ENCODE data around the gene GALNT11. TPM values are rescaled to one million over a fixed set of nuclear protein-coding genes. Genes with fewer than 3 reads are reported as not detected.
"Not testable (repeated sequence)": the region's sequence is repeated elsewhere in the genome, so short reads cannot be mapped to it uniquely, and the experiment has no call there.

GALNT11 gene
- total RNA-seq, 1 experiment from 2014 or later = 21.6 TPM

DNA sequence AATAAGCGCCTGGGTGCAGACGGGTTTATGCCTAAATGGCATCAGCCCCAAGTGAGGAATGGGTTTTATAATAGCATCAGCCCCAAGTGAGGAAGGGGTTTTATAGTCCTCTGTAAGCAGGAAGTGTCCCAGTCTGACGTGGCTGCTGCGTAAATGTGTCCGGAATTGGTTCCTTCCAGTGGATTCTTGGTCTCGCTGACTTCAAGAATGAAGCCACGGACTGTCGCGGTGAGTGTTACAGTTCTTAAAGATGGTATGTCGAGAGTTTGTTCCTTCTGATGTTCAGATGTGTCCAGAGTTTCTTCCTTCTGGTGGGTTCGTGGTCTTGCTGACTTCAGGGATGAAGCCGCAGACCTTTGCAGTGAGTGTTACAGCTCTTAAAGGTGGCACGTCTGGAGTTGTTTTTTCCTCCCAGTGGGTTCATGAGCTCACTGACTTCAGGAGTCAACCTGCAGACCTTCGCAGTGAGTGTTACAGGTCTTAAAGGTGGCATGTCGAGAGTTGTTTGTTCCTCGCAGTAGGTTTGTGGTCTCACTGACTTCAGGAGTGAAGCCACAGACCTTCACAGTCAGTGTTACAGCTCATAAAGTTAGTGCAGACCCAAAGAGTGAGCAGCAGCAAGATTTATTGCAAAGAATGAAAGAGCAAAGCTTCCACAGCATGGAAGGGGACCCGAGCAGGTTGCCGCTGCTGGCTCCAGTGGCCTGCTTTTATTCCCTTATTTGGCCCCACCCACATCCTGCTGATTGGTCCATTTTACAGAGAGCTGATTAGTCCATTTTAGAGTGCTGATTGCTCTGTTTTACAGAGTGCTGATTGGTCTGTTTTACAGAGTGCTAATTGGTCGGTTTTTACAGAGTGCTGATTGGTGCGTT is 2.3 kb downstream of the GALNT11 start:
- DNase-seq (ENCODE audit: low spot score) = not testable (repeated sequence)

DNA sequence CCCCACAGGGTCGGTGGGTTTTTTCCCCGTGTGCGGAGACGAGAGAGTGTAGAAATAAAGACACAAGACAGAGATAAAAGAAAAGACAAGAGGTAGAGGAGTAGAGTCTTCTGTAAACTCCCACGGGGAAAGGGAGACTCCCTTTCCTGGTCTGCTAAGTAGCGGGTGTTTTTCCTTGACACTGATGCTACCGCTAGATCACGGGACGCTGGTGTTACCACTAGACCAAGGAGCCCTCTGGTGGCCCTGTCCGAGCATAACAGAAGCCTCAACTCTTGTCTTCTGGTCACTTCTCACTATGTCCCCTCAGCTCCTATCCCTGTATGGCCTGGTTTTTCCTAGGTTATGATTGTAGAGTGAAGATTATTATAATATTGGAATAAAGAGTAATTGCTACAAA is 4.6 kb downstream of the GALNT11 start:
- DNase-seq (ENCODE audit: low spot score) = peak; percentile 86

DNA sequence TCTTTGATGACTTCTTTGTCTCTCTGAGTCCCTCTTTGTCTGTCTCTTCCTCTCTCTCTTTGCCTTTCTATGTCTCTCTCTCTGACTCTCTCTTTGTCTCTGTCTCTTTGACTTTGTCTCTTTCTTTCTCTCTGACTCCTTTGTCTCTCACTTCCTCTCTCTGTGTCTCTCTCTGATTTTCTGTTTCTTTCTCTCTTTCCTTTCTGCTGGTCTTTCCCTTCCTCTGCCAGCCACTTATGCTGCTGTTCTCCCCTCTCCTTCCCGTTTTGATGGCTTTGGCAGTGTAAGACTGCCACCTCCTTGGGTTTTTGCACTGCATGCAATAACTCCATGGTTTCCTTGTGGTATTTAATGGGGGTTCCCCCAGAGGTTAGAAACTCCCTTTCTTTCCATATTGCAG is 5.2 kb downstream of the GALNT11 start:
- DNase-seq (ENCODE audit: low spot score) = not testable (repeated sequence)

DNA sequence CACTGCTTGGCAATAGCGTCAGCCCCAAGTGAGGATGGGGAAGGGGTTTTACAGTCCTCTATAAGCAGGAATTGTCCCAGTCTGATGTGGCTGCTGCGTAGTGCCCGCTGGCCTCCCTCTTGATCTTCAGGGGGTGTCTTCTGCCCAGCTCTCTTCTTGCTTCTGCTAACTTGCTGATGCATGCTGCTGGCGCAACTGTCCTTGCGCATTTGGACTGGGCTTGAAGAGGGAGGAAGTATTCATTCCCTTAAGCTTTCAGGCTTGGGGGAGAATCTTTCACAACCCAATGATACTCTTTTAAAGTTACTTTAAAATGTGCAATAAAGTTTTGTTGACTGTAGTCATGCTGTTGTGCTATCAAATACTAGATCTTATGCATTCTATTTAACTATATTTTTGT is 10.3 kb downstream of the GALNT11 start:
- DNase-seq (ENCODE audit: low spot score) = no peak

DNA sequence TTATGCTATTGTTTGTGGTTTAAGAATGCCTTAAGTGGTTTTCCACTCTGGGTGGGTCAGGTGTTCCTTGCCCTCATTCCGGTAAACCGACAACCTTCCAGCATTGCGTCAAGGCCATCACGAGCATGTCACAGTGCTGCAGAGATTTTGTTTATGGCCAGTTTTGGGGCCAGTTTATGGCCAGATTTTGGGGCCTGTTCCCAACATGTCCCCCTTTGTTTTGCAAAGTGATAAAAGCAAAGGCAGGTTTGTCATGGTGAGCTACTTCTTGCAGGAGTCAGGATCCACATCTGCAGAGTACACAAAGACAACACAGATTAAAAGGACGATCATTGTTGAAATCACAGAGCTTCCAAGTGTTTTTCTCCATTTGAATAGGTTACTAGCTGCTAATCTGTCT is 12.9 kb downstream of the GALNT11 start:
- not testable (repeated sequence) for DNase-seq (ENCODE audit: low spot score)

DNA sequence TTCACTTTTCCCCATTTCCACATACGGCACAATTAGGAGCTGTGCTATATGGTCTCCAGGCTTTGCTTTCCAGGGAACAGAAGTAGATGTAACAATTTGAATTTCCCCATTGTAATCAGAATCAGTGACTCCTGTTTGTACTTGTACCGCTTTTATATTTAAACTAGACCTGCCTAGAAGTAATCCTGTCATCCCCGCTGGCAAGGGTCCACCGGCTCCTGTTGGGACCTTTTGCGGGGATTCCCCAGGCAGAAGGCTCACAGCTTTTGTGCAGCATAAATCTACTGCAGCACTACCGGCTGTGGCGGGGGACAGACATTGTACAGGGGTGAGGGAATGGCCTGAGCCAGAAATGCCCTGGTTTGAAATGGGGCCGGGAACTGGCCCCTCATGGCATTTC is 17.6 kb downstream of the GALNT11 start:
- not testable (repeated sequence) for DNase-seq (ENCODE audit: low spot score)

DNA sequence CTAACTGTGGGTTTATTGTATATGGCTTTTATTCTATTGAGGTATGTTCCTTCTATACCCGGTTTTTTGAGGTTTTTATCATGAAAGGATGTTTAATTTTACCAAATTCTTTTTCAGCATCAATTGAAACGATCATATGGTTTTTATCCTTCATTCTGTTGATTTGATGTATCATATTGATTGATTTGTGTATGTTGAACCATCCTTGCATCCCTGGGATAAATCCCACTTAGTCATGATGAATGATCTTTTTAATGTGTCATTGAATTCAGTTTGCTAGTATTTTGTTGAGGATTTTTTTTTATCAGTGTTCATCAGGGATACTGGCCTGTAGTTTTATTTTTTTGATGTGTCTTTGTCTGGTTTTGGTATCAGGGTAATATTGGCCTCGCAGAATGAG is 19.4 kb downstream of the GALNT11 start:
- DNase-seq (ENCODE audit: low spot score) = not testable (repeated sequence)

DNA sequence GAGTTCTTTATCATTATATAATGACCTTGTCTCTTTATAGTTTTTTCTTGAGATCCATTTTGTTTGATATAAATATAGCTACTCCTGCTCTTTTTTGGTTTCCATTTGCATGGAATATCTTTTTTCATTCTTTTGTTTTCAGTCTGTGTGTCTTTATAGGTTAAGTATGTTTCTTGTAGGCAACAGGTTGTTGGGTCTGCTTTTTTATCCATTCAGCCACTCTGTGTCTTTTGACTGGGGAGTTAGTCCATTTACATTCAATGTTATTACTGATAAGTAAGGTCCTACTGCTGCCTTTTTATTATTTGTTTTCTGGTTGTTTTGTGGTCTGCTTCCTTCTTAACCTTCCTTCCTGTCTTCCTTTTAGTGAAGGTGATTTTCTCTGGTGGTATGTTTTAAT is 21.1 kb downstream of the GALNT11 start:
- DNase-seq (ENCODE audit: low spot score) = no peak

DNA sequence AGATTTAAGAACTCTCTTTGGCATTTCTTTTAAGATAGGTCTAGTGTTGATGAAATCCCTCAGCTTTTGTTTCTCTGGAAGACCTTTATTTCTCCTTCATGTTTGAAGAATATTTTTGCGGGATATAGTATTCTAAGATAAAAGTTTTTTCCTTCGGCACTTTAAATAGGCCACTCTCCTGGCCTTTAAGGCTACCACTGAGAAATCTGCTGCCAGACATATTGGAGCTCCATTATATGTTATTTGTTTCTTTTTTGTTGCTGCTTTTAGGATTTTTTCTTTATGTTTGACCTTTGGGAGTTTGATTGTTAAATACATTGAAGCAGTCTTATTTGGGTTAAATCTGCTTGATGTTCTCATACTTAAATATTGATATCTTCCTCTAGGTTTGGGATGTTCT is 22.6 kb downstream of the GALNT11 start:
- DNase-seq (ENCODE audit: low spot score) = no peak

DNA sequence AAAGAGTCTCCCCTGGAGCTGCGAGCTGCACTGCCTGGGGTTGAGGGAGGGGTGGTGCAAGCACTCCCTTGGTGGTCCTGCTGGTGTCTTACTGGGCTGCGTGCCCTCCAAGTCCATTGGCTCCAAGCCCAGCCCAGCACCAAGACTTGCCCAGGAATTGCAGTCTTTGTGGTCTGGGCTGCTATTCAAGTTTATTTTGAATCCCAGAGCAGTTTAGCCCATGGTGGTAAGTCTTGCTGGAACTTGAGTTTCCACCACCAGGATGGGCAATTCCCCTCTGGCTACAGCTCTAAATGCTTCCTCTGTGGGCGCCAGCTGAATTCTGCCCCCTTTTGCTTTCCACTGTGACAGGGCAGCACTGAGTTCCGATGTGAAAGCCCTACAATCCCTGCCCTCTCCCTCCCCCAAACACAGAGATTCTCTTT is 25.1 kb downstream of the GALNT11 start:
- no peak for DNase-seq (ENCODE audit: low spot score)

DNA sequence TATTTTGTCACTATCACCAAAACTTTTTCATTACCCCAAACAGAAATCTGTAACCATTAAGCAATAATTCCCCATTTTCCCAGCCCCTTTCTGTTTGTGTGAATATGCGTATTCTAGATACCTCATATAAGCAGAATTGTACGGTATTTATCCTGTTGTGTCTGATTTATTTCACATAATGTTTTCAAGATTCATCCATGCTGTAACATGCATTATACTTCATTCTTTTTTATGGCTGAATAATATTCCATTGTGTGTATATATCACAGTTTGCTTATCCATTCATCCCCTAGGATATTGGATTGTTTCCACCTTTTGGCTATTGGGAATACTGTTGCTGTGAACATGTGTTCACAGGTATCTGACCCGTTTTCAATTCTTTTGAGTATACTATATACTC is 26.5 kb downstream of the GALNT11 start:
- DNase-seq (ENCODE audit: low spot score) = no peak

DNA sequence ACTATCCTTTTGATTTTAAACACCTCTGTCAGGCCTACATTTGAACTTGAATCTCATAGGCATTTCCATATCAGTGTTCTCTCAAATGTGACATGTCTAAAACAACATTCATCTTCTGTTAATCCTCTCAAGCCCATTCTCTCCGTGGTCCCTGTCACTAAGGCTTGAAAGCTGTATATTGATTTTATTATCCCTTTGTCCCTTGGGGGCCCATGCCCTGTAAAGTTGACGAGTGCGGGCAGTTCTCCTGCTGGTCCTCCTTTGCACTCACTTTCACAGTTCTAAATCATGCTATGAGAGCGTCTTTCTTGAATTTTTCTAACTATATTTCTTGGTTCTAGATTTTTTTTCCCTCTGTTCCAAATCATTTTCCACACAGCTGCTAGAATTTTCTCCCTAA is 27.3 kb downstream of the GALNT11 start:
- DNase-seq (ENCODE audit: low spot score) = no peak

DNA sequence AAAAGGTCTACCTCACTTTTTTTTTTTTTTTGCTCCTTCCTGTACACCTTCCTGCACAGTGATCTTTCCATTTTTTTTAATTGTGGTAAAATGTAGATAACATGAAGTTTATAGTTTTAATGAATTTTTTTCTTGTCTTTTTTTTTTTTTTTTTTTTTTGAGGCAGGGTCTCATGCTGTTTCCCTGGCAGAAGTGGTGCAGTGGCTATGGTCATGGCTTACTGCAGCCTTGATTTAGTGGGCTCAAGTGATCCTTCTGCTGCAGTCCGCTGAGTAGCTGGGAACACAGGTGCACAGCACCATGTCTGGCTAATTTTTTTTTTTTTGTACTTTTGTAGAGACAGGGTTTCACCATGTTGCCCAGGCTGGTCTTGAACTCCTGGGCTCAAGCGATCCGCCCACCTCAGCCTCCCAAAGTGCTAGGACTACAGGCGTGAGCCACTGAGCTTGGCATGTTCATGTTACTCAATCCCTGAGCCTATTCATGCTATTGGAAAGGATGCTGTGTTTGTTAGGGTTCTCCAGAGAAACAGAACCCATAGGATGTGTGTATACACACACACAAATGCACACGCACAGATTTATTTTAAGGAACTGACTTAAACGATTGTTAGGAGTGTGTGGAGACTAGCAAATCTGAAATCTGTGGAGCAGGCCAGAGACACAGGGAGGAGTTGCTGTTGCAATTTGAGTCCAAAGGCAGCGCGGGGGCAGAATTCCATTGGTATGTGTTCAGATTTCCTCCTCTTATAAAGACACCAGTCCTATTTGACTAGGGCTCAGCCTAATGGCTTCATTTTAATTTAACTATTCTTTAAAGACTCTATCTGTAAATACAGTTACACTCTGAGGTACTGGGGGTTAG is 29.1 kb downstream of the GALNT11 start:
- no peak for DNase-seq (ENCODE audit: low spot score)

DNA sequence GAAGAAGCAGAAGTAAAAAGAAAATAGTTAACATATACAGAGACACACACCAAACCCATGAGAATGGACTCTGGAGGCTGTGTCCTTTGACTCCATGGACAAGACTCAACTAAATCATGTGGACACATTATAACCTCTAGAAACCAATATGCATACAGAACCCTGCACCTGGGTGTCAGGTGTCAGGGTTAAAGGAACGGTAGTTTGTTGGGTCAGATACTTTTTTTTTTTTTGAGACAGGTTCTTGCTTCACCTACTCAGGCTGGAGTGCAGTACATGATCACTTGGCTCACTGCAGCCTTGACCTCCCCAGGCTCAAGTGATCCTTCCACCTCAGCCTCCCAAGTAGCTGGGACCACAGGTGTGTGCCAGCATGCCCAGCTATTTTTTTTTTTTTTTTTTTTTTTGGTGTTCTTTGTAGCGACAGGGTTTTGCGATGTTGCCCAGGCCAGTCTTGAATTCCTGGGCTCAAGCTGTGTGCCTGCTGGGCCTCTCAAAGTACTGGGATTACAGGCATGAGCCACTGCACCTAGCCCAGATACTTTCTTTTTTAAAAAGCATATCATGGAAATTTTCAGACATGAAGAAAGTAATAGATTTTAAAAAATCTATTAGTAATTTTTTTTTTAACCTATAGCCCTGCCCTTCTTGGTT is 31.3 kb downstream of the GALNT11 start:
- DNase-seq (ENCODE audit: low spot score) = no peak

DNA sequence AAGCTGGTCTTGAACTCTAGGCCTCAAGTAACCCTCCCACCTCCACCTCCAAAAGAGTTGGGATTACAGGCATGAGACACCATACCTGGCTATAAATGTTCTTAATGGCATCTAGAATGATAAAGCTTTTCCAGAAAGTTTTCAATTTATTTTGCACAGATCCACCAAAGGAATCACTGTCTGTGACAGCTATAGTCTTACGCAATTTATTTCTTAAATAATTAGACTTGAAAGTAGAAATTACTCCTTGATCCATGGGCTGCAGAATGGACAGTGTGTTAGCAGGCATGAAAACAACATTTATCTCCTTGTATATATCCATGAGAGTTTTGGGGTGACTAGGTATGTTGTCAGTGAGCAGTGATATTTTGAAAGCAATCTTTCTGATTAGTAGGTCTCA is 33.8 kb downstream of the GALNT11 start:
- no peak for DNase-seq (ENCODE audit: low spot score)

DNA sequence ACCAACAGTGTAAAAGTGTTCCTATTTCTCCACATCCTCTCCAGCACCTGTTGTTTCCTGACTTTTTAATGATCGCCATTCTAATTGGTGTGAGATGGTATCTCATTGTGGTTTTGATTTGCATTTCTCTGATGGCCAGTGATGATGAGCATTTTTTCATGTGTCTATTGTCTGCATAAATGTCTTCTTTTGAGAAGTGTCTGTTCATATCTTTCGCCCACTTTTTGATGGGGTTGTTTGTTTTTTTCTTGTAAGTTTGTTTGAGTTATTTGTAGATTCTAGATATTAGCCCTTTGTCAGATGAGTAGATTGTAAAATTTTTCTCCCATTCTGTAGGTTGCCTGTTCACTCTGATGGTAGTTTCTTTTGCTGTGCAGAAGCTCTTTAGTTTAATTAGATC is 35.6 kb downstream of the GALNT11 start:
- not testable (repeated sequence) for DNase-seq (ENCODE audit: low spot score)

DNA sequence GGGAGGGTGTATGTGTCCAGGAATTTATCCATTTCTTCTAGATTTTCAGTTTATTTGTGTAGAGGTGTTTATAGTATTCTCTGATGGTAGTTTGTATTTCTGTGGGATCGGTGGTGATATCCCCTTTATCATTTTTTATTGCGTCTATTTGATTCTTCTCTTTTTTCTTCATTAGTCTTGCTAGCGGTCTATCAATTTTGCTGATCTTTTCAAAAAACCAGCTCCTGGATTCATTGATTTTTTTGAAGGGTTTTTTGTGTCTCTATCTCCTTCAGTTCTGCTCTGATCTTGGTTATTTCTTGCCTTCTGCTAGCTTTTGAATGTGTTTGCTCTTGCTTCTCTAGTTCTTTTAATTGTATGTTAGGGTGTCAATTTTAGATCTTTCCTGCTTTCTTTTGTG is 37.7 kb downstream of the GALNT11 start:
- DNase-seq (ENCODE audit: low spot score) = not testable (repeated sequence)

DNA sequence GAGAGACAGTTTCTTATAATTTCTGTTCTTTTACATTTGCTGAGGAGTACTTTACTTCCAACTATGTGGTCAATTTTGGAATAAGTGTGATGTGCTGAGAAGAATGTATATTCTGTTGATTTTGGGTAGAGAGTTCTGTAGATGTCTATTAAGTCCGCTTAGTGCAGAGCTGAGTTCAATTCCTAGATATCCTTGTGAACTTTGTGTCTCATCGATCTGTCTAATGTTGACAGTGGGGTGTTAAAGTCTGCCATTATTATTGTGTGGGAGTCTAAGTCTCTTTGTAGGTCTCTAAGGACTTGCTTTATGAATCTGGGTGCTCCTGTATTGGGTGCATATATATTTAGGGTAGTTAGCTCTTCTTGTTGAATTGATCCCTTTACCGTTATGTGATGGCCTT is 38.3 kb downstream of the GALNT11 start:
- DNase-seq (ENCODE audit: low spot score) = not testable (repeated sequence)

DNA sequence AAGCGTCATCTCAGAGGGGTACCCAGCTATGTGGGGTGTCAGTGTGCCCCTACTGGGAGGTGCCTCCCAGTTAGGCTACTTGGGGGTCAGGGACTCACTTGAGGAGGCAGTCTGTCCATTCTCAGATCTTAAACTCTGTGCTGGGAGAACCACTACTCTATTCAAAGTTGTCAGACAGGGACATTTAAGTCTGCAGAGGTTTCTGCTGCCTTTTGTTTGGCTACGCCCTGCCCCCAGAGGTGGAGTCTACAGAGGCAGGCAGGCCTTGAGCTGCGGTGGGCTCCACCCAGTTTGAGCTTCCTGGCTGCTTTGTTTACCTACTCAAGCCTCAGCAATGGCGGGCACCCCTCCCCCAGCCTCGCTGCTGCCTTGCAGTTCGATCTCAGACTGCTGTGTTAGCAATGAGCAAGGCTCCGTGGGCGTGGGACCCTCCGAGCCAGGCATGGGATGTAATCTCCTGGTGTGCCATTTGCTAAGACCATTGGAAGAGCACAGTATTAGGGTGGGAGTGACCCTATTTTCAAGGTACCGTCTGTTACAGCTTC is 40.4 kb downstream of the GALNT11 start:
- DNase-seq (ENCODE audit: low spot score) = not testable (repeated sequence)

DNA sequence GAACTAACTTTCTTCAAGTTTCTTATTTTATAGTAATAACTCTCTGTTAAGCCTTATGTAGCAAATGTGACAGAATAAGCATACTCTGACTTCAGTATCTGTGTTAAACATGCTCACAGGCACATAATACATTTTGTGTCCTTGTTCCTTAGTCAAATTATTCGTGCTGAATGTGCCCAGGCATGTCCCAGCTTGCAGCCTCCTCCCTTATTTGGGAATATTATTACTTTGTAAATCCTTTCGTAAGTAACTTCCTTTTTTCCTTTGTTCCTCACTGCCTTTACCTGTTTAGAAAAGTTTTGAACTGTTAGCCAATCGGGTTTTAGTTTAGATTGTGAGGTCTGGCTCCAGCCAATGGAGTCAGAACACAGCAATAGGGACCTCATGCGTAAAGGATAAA is 46.9 kb downstream of the GALNT11 start:
- no peak for DNase-seq (ENCODE audit: low spot score)

DNA sequence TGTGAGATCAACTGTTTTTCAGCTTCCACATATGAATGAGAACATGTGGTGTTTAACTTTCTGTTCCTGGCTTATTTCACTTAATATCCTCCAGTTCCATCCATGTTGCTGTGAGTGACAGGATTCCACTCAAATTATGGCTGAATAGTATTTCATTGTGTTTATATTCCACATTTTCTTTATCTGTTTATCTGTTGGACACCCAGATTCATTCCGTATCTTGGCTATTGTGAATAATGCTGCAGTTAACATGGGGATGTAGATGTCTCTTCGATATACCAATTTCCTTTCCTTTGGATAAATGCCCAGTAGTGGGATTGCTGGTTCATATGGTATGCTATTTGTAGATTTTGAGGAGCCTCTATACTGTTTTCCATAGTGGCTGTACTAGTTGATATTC is 47.9 kb downstream of the GALNT11 start:
- no peak for DNase-seq (ENCODE audit: low spot score)

DNA sequence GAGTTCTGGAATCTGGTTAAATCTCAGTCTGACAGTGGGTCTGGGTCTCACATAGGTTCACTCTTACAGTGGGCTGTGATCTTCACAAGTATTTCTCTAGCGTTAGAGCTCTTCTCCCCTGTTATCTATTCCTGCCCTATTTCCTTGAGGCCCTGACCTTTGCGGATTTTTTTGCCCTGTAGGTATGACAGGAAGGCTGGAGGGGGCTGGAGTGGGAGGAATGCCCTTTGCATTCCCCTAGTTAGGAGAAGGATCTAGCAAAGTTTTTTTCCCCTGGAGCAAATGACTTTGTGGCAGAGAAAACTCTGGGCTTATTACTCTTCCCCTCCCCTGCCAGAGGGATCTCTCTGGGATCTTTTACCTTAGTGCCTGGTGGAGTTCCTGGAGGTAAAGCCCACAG is 49.2 kb downstream of the GALNT11 start:
- no peak for DNase-seq (ENCODE audit: low spot score)
